ENCODE data around the gene DDX10.
A peak's percentile ranks its signal among the peaks of the same experiment; 100 is the strongest.

DNA sequence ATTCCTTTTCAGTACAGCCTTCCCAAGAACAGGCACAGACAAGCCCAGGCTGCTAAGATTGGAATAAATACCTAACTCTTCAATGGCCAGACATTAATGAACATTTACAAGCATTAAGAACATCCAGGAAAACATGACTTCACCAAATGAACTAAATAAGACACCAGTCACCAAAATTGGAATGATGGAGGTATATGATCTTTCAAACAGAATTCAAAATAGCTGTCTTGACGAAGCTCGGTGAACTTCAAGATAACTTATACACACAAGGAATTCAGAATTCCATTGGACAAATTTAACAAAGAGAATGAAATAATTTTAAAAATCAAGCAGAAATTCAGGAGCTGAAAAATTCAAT is 16.4 kb upstream of the DDX10 start:
- TF ChIP-seq, protein P1, sequence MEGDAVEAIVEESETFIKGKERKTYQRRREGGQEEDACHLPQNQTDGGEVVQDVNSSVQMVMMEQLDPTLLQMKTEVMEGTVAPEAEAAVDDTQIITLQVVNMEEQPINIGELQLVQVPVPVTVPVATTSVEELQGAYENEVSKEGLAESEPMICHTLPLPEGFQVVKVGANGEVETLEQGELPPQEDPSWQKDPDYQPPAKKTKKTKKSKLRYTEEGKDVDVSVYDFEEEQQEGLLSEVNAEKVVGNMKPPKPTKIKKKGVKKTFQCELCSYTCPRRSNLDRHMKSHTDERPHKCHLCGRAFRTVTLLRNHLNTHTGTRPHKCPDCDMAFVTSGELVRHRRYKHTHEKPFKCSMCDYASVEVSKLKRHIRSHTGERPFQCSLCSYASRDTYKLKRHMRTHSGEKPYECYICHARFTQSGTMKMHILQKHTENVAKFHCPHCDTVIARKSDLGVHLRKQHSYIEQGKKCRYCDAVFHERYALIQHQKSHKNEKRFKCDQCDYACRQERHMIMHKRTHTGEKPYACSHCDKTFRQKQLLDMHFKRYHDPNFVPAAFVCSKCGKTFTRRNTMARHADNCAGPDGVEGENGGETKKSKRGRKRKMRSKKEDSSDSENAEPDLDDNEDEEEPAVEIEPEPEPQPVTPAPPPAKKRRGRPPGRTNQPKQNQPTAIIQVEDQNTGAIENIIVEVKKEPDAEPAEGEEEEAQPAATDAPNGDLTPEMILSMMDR (conservative IDR thresholded peaks at IDR 0.05): peak; percentile 47
- TF ChIP-seq ZFX (IDR thresholded peaks at IDR 0.05): no peak
